HL-60/S4 treated with retinoic acid at 250 ng/mL for 4 days and 3 days (cell line): ENCODE results near the gene ZNF280A.
"Not testable (repeated sequence)": the region's sequence is repeated elsewhere in the genome, so short reads cannot be mapped to it uniquely, and the experiment has no call there.

Experiments used
- in situ Hi-C: fragments of 300-500 bp; cut with MboI; formaldehyde crosslinking; loops from 2 replicates; pipeline ENCODE4 v1.7.0; 2022; ENCODE audit warnings: low sequenced_read_pairs

Gene ZNF280A

DNA sequence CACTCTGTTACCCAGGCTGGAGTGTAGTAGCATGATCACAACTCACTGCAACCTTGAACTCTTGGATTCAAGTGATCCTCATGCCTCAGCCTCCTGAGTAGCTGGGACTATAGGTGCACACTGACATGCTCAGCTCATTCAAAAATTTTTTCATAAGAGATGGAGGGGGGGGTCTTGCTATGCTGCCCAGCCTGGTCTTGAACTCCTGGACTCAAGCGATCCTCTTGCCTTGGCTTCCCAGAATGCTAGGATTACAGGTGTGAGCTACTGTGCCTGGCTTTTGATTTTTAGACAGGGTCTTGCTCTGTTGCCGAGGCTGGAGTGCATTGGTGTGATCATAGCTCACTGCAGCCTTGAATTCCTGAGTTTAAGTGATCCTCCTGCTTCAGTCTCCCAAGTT, 25.0 kb upstream of the ZNF280A start:
- in situ Hi-C loops: no loop called here

DNA sequence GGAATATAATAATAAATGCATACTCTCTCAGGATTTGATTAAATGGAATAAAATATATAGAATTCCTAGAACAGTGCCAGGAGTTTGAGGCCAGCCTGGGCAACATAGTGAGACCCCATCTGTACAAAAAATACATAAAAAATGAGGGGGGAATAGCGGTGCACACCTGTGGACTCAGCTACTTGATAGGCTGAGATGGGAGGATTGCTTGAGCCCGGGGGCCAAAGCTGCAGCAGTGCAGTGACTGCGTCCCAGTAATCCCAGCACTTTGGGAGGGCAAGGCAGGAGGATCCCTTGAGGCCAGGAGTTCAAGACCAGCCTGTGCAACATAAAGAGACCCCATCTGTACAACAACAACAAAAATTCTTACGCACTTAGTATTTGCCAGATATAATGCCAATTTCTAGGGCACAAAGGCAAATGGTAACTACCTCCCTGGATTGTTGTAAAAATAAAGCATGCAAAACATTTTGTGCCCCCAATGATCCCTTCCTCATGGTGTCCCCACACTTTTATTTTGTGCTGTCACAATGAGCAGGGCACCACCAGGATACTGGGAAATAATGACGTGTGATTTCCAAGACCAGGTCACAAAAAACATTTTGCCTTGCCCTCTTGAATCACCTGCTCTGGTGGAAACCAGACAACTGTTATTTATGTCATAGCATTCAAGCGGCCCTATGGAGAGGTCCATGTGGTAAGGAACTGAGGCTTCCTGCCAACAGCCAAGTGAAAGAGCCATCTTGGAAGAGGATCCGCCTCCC, 18.3 kb upstream of the ZNF280A start:
- in situ Hi-C loops: no loop called here

- in situ Hi-C loops: no loop called here
Measured at GRCh38 chr22:22536916-22537315, 16.8 kb upstream of the ZNF280A start.

DNA sequence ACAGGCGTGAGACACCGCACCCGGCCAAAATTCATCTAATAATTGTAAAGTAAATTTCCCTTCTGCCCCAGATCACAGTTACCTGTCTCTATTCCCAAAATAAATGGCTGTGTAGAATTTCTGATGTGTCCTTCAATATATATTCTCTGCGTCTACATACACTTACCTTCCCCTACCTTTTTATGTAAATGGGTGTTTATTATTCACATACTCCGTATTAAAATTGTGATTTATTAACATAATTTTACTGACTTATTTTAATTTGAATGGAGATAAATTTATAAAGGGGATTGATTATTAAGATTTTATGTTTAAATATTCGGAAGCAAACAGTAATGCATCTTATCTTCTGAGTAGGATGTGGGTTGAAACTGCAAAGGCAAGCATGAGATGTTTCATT, 16.4 kb upstream of the ZNF280A start:
- in situ Hi-C loops: no loop called here

- in situ Hi-C loops: no loop called here
Measured at GRCh38 chr22:22535662-22536061, 15.6 kb upstream of the ZNF280A start.

DNA sequence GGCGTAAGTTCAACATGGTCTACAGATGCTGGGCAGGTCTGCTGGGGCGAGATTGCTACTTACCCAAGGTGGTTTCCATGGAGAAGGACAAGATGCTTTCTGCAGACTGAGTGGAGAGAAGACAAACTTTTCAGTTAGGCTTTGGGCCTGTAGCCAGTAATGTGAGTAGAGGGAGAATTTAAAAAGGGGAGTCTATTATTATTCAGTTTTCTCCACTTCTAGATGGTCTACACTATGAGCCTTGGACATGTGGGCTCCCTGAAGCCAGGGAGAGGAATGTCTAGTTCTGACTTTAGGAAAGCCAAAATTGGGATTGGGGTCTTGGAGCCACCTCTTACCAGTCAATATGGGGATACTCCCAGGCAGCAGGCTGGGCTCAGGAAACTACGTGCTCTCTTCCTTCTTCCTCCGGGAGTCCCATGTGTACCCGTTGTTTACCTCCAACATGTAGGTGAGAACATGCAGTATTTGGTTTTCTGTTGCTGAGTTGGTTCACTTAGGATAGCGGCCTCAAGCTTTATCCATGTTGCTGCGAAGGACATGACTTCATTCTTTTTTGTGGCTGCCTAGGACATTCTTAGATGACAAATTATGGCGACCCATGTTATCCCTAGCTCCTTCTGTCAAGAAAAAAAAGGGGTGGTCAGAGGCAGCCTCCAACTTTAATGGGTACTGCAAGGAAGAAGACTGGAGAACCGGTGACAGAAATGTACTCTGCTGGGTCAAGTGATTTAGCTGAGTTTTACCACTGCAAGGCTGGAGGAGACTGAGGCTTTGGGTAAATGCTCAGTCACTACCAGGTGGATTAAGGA, 14.7 kb upstream of the ZNF280A start:
- in situ Hi-C loops: no loop called here

DNA sequence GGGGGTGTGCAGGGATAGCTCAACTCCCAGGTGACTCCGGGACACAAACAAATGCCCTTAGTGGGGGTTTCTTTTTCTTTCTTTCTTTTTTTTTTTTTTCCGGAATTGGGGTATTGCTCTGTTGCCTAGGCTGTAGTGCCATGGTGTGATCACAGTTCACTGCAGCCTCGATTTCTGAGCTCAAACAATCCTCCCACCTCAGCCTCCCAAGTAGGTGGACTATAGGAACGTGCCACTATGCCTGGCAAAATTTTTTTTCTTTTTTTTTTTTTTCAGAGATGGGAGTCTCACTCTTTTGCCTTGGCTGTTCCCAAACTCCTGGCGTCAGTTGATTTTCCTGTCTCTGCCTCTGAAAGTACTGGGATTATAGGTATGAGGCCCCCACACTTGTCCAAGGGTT, 13.8 kb upstream of the ZNF280A start:
- in situ Hi-C loops: no loop called here

GRCh38 chr22:22533417-22533816, 13.3 kb upstream of the ZNF280A start:
- in situ Hi-C loops: no loop called here

- in situ Hi-C loops: not testable (repeated sequence)
Measured at GRCh38 chr22:22532547-22533071, 12.5 kb upstream of the ZNF280A start.

DNA sequence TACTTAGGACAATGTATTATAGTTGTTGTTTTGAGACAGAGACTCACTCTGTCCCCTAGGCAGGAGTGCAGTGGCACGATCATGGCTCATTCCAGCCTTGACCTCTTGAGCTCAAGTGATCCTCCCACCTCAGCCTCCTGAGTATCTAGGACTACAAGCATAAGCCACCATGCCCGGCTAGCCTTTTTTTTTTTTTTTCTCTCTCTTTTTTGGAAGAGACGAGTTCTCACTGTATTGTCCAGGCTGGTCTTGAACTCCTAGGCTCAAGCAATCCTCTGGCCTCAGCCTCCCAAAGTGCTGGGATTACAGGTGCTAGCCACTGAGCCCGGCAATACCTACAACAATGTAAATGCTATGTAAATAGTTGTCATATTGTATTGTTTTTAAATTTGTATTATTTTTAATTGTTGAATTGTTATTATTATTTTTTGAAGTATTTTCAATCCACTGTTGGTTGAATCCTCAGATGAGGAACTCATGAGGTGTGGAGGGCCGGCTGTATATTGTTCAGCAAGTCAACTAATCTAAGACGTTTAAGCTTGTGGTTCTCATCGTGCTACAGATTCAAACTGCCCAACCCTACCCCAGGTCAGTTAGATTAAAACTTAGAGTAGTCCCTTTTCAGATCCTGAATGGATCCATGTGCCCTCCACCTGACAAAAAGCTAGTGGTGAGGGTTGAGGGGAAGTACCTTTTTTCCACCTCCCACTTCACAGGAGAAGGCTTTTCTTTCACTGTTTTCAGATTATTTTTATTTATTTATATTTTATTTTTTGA, 11.9 kb upstream of the ZNF280A start:
- in situ Hi-C loops: no loop called here

DNA sequence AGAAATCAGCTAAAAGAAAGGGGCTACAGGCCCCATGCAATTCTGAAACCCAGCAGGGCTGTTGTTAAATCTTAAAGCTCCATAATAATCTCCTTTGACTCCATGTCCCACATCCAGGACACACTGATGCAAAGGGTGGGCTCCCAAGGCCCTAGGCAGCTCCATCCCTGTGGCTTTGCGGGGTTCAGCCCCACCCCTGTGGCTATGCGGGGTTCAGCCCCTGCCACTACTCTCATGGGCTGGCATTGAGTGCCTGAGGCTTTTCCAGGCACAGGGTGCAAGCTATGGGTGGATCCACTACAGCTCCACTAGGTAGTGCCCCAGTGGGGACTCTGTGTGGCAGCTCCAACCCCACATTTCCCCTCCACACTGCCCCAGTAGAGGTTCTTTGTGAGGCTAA, 8.7 kb upstream of the ZNF280A start:
- in situ Hi-C loops: no loop called here

- in situ Hi-C loops: no loop called here
Measured at GRCh38 chr22:22527312-22527711, 7.2 kb upstream of the ZNF280A start.

DNA sequence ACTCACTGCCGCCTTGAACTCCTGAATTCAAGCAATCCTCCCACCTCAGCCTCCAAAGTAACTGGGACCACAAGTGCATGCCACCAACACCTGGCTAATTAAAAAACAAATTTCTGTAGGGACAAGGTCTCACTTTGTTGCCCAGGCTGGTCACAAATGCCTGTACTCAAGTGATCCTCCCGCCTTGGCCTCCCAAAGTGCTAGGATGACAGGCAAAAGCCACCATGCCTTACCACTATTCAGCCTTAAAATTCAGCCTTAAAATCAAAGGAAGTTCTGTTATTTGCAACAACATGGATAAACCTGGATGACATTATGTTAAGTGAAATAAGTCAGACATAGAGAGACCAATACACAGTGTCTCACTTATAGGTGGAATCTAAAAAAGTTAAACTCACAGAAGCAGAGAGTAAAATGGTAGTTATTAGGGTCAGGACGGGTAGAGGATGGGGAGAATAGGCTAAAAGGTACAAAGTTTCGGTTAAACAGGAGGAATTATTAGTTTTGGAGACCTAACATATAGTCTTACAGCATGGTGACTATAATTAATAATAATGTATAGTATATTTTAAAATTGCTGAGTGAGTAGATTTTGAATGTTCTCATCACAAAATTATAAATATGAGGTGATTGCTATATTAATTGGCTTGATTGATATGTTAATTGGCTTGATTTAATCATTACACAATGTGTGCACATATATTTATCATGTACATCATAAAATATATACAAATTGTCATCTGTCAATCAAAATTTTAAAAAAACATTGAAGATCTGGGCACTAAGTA, 6.2 kb upstream of the ZNF280A start:
- in situ Hi-C loops: no loop called here

- in situ Hi-C loops: no loop called here
Measured at GRCh38 chr22:22523494-22523893, 3.4 kb upstream of the ZNF280A start.

GRCh38 chr22:22521631-22522030, 1.6 kb upstream of the ZNF280A start:
- in situ Hi-C loops: no loop called here

DNA sequence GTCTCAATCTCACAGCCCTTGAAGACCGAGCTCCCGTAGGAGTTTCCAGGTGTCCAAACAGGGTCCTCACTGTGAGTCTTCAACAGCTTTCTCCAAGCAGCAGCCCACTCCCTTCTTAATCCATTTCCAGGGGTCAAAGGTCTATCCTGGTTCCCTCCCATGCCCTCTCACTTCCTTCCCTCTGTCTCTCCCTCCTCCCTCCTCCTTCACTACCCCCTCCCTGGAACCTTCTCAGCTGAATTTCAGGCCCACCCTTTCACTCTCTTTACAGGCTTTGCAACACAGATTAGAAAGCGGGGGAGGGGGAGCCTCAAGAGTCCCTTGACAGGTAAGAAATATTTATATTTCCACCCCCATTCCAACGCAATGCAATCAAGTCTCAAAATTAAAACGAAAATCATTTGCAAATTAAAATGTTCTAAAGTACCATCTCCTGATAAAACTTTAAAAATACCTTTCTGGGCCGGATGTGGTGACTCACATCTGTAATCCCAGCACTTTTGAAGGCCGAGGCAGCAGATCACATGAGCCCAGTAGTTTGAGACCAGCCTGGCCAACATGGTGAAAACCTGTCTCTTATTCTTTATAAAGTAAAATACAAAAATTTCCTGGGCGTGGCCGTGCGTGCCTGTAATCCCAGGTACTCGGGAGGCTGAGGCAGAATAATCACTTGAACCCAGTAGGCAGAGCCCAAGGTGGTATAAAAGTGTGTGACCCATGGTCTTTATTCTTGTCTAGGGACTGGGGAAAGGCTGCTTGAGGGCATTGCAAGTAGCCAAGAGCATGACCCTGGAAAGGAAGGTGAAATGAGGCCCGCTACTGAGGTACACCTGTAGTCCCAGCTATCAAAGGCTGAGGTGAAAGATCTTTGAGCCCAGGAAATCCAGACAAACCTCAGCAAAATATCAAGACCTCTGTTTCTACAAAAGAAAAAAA, 865 bp upstream of the ZNF280A start:
- in situ Hi-C loops: no loop called here

GRCh38 chr22:22519591-22519990, 479 bp downstream of the ZNF280A start:
- in situ Hi-C loops: no loop called here

GRCh38 chr22:22516992-22517391, 3.1 kb downstream of the ZNF280A start:
- in situ Hi-C loops: no loop called here

GRCh38 chr22:22515890-22516289, 4.2 kb downstream of the ZNF280A start:
- in situ Hi-C loops: no loop called here
